ENCODE measurements around the gene FAM120B.

- TF ChIP-seq FOXP2 (optimal IDR thresholded peaks at IDR 0.05; ENCODE audit: control extremely low read depth, extremely low read length, insufficient read depth) (no peak), POLR2AphosphoS5 (IDR thresholded peaks at IDR 0.05; ENCODE audit: borderline replicate concordance, low read depth, low read length) (no peak), EZH2 (IDR thresholded peaks at IDR 0.05) (no peak)
Observed at GRCh38 chr6:170366248-170366960, 59.8 kb downstream of the FAM120B start.

Data from SK-N-MC (cell line).